Endothelial cell of umbilical vein (primary cell): ENCODE results near the gene C20orf144.

Experiments
- CTCF ChIP-seq, 2 donors: IDR thresholded peaks; 1 replicate in 1 of 2; 2 replicates in 1 of 2; pipeline ENCODE4 v1.5.1; 2011; ENCODE audit warnings: low read length in 2 of 2, mild to moderate bottlenecking in 2 of 2, moderate library complexity in 2 of 2, control low read depth in 1 of 2, inconsistent platforms in 1 of 2, low read depth in 1 of 2; ENCODE audit not compliant: insufficient read depth in 1 of 2; ENCODE audit errors: extremely low read depth in 1 of 2
- EZH2 ChIP-seq: IDR thresholded peaks from 2 replicates; pipeline ENCODE4 v1.6.1; 2012; ENCODE audit warnings: borderline replicate concordance, low read depth, mild to moderate bottlenecking, moderate library complexity, low read length, inconsistent platforms; ENCODE audit not compliant: severe bottlenecking
- POLR2A ChIP-seq: IDR thresholded peaks from 2 replicates; pipeline ENCODE4 v1.6.1; 2012; ENCODE audit warnings: low read depth, mild to moderate bottlenecking, control low read depth, low read length

GRCh38 chr20:33680686-33681085 is 18.6 kb downstream of the C20orf144 start:
- TF ChIP-seq CTCF (IDR thresholded peaks at IDR 0.05; ENCODE audit: extremely low read depth in 1 of 2, insufficient read depth in 1 of 2, low read depth in 1 of 2, low read length in 2 of 2), result no peak
- no peak for TF ChIP-seq EZH2
- no peak for TF ChIP-seq POLR2A
